Natural killer cell (primary cell): ENCODE measurements around the gene NBEAL2. TPM values are rescaled to one million over a fixed set of nuclear protein-coding genes. Genes with fewer than 3 reads are reported as not detected.
A peak's percentile ranks its signal among the peaks of the same experiment; 100 is the strongest.

Source experiments
- ATAC-seq, 3 donors: fragments of 150-1000 bp in 2 of 3; fragments of 200-7000 bp in 1 of 3; cut with Tn5 transposase; 1 replicate in 1 of 3; 2 replicates in 2 of 3; pipeline ENCODE4 v1.10.0; 2021; ENCODE audit warnings: mild to moderate bottlenecking in 2 of 3, moderate library complexity in 2 of 3
- DNase-seq, 2 donors: peaks; one replicate each; pipeline versions ENCODE4 v3.0.0 to v3.0.0-alpha.2; 2013 to 2021; ENCODE audit warnings: mixed read lengths in 1 of 2
- H3K27ac ChIP-seq: one replicate; pipeline ENCODE4 v1.5.1; 2013; ENCODE audit warnings: mild to moderate bottlenecking, low read length
- H3K27me3 ChIP-seq: one replicate; pipeline ENCODE4 v1.6.1; 2013; ENCODE audit warnings: low read length; ENCODE audit not compliant: control insufficient read depth, insufficient read depth
- H3K36me3 ChIP-seq: one replicate; pipeline ENCODE4 v1.6.1; 2013; ENCODE audit warnings: low read length; ENCODE audit not compliant: control insufficient read depth, insufficient read depth
- H3K4me1 ChIP-seq: one replicate; pipeline ENCODE4 v1.6.1; 2013; ENCODE audit warnings: low read length; ENCODE audit not compliant: control insufficient read depth, insufficient read depth
- H3K4me3 ChIP-seq: one replicate; pipeline ENCODE4 v1.5.1; 2013; ENCODE audit warnings: low read length
- H3K9me3 ChIP-seq: one replicate; pipeline ENCODE4 v1.6.1; 2013; ENCODE audit warnings: low read length; ENCODE audit not compliant: control insufficient read depth, insufficient read depth
- H3K27ac Mint-ChIP-seq, 2 donors: one replicate each; pipeline ENCODE4 v1.8.0; 2022; ENCODE audit warnings: mild to moderate bottlenecking in 2 of 2, mixed read lengths in 2 of 2, moderate library complexity in 1 of 2
- H3K27me3 Mint-ChIP-seq, 2 donors: one replicate each; pipeline ENCODE4 v1.8.0; 2022; ENCODE audit warnings: low read depth in 2 of 2, mixed read lengths in 2 of 2
- H3K36me3 Mint-ChIP-seq: one replicate; pipeline ENCODE4 v1.8.0; 2022; ENCODE audit warnings: mixed read lengths
- H3K4me1 Mint-ChIP-seq, 2 donors: one replicate each; pipeline ENCODE4 v1.8.0; 2022; ENCODE audit warnings: mixed read lengths in 2 of 2
- H3K4me3 Mint-ChIP-seq: one replicate; pipeline ENCODE4 v1.8.0; 2022; ENCODE audit warnings: mild to moderate bottlenecking, moderate library complexity, mixed read lengths
- H3K9me3 Mint-ChIP-seq, 2 donors: one replicate each; pipeline ENCODE4 v1.8.0; 2022; ENCODE audit warnings: mixed read lengths in 2 of 2
- WGBS: methylation state at CpG from one replicate; pipeline ENCODE4 v1.1.7; 2013; ENCODE audit warnings: missing lambda C conversion rate; ENCODE audit not compliant: insufficient coverage; 5-methylcytosine and 5-hydroxymethylcytosine counted together
- intact Hi-C: fragments of 100-400 bp; cut with micrococcal nuclease; formaldehyde crosslinking; loops from one replicate; pipeline ENCODE4 v1.14.2; 2022
- total RNA-seq, 4 donors: library from RNA; stranded (reverse); fragments of 120-200 nt in 1 of 4; gene quantifications; one replicate each; pipeline versions ENCODE4 v1.2.3 to v1.2.4, GENCODE V29; 2013 to 2022
- TF ChIP-seq, protein P1 (sequence below): fragments of 200-600 bp; IDR thresholded peaks from one replicate; pipeline ENCODE4 v1.8.0; 2022; ENCODE audit warnings: antibody characterized with exemption

The NBEAL2 gene
- total RNA-seq, 3 donors from 2014 or later (not counting 1 experiment from before 2014, with no cell fraction given), result 453 to 536 (median 532) TPM

DNA sequence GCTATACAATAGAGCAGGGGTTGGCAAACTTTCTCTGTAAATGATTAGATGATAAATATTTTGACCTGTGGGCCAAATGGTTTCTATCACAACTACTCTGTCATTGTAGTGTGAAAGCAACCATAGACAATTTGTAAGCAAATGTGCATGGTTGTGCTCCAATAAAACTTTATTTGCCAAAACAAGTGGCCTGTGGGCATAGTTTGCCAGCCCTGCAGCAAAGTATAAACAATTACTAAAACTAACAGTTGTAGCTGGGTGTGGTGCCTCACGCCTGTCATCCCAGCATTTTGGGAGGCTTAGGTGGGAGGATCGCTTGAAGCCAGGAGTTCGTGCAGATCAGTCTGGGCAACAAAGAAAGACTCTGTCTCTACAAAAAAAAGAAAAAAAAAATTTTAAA, 61.6 kb downstream of the NBEAL2 start:
- no peaks in the 10 kb centered on the region for H3K9me3 ChIP-seq
- Mint-ChIP-seq H3K27ac (no peak overlapping the region), H3K9me3 (no peaks in the 10 kb centered on the region), H3K27me3 (no peaks in the 10 kb centered on the region), H3K36me3 (peaks cover 26% of the 10 kb centered on the region), H3K4me1 (peaks cover 17 to 19% of the 10 kb centered on the region in 2 donors), H3K4me3 (no peak overlapping the region)
- H3K27me3 ChIP-seq, result no peaks in the 10 kb centered on the region
- H3K27ac ChIP-seq, result no peak overlapping the region
- intact Hi-C loops, result no loop called here
- TF ChIP-seq, protein P1, sequence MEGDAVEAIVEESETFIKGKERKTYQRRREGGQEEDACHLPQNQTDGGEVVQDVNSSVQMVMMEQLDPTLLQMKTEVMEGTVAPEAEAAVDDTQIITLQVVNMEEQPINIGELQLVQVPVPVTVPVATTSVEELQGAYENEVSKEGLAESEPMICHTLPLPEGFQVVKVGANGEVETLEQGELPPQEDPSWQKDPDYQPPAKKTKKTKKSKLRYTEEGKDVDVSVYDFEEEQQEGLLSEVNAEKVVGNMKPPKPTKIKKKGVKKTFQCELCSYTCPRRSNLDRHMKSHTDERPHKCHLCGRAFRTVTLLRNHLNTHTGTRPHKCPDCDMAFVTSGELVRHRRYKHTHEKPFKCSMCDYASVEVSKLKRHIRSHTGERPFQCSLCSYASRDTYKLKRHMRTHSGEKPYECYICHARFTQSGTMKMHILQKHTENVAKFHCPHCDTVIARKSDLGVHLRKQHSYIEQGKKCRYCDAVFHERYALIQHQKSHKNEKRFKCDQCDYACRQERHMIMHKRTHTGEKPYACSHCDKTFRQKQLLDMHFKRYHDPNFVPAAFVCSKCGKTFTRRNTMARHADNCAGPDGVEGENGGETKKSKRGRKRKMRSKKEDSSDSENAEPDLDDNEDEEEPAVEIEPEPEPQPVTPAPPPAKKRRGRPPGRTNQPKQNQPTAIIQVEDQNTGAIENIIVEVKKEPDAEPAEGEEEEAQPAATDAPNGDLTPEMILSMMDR, result no peak
- DNase-seq, result no peak
- H3K36me3 ChIP-seq, result peaks cover 55% of the 10 kb centered on the region
- ATAC-seq, result no peak
- WGBS, result 86% methylated on average over 2 of the region's 3 CpGs
- peaks cover 11% of the 10 kb centered on the region for H3K4me1 ChIP-seq
- H3K4me3 ChIP-seq, result no peak overlapping the region

DNA sequence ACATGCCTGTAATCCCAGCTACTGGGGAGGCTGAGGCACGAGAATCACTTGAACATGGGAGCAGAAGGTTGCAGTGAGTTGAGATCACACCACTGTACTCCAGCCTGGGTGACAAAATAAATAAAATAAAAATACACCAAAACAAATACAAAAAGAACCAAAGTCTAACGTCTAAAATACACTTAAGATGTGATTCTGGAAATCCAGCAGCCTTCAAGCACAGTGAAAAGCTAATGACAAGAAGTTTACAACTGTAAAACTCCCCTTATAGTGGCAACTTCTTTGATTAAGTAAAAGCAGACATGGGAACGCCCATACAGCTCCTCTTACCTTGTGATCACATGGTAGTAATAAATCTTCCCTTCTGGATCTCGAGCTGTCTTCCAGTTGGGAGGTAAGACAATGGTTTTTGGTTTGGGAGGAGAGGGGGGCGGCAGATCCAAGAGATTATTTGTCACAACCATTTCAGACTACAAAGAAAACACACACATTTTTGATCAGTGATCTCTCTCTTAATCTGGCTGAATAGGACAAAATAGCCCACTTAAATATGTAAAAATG, 62.8 kb downstream of the NBEAL2 start:
- Histone ChIP-seq H3K4me1 (peaks cover 11% of the 10 kb centered on the region), H3K4me3 (no peak overlapping the region), H3K27ac (no peak overlapping the region), H3K9me3 (no peaks in the 10 kb centered on the region), H3K36me3 (peaks cover 47% of the 10 kb centered on the region), H3K27me3 (no peaks in the 10 kb centered on the region)
- no peak overlapping the region for H3K4me3 Mint-ChIP-seq
- H3K27ac Mint-ChIP-seq, result no peak overlapping the region
- H3K4me1 Mint-ChIP-seq, result peaks cover 15 to 17% of the 10 kb centered on the region in 2 donors
- peaks cover 23% of the 10 kb centered on the region for H3K36me3 Mint-ChIP-seq
- no peaks in the 10 kb centered on the region for H3K27me3 Mint-ChIP-seq
- DNase-seq (no peak), ATAC-seq (no peak)
- TF ChIP-seq, protein P1, result no peak
- no peaks in the 10 kb centered on the region for H3K9me3 Mint-ChIP-seq
- intact Hi-C loops, result no loop called here
- 94% methylated on average over 2 of the region's 5 CpGs for WGBS

DNA sequence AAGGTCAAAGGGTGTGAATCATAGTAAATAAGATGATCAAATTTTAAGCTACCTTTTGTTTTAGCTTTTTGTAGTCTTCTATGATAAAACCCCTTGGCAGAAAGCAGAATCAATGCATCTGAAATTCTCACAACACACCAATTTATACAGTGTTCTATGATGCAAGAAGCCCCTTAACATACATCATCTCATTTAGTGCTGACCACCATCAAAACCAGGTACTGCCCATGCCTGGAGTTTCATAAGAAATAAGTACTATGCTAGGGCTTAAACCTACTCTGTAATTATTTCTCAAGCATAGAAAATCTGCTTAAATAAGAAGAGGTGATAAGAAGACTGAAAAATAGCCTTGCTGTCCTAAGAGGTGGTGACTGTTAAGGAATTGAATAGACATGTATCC, 67.6 kb downstream of the NBEAL2 start:
- intact Hi-C loops, result no loop called here
- peaks cover 8% of the 10 kb centered on the region in 2 donors for H3K4me1 Mint-ChIP-seq
- ATAC-seq (no peak), DNase-seq (no peak)
- TF ChIP-seq, protein P1, result no peak
- H3K36me3 ChIP-seq, result peaks cover 26% of the 10 kb centered on the region
- no peaks in the 10 kb centered on the region for H3K4me1 ChIP-seq
- peaks cover 7% of the 10 kb centered on the region for H3K36me3 Mint-ChIP-seq
- H3K9me3 ChIP-seq, result no peaks in the 10 kb centered on the region
- no peak overlapping the region for H3K4me3 Mint-ChIP-seq
- H3K4me3 ChIP-seq, result no peak overlapping the region
- H3K27me3 ChIP-seq, result no peaks in the 10 kb centered on the region
- no peaks in the 10 kb centered on the region for H3K9me3 Mint-ChIP-seq
- H3K27ac Mint-ChIP-seq, result peak overlapping the region; percentile 29 to 50
- no peak overlapping the region for H3K27ac ChIP-seq
- H3K27me3 Mint-ChIP-seq, result no peaks in the 10 kb centered on the region

DNA sequence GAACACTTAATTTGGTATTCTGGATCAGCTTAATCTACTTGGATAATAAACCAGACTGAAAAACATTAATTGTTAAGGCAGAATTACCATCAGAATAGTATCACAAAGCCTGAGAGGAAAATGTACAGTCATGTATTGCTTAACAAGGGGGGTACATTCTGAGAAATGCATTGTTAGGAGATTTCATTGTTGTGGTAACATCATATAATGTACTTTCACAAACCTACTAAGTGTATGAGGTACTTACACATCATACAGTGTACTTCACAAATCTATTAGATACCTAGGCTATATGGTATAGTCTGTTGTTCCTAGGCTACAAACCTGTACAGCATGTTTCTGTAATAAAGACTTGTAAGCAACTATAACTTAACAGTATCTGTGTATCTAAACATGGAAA, 68.2 kb downstream of the NBEAL2 start:
- peaks cover 22% of the 10 kb centered on the region for H3K36me3 ChIP-seq
- DNase-seq, result no peak
- no peaks in the 10 kb centered on the region for H3K27me3 ChIP-seq
- H3K4me3 Mint-ChIP-seq, result no peak overlapping the region
- no peak overlapping the region for H3K27ac ChIP-seq
- peak in 1 of 3 donors; percentile 27 for ATAC-seq
- H3K9me3 ChIP-seq, result no peaks in the 10 kb centered on the region
- H3K9me3 Mint-ChIP-seq, result no peaks in the 10 kb centered on the region
- H3K27me3 Mint-ChIP-seq, result no peaks in the 10 kb centered on the region
- peaks cover 1% of the 10 kb centered on the region for H3K36me3 Mint-ChIP-seq
- TF ChIP-seq, protein P1, result no peak
- H3K4me1 ChIP-seq, result no peaks in the 10 kb centered on the region
- H3K4me1 Mint-ChIP-seq, result peaks cover 8% of the 10 kb centered on the region in 2 donors
- peak overlapping the region in 1 of 2 donors; percentile 50 for H3K27ac Mint-ChIP-seq
- H3K4me3 ChIP-seq, result no peak overlapping the region
- intact Hi-C loops, result no loop called here
